HCT116 (cell line): ENCODE measurements around the gene FLYWCH1. TPM values are rescaled to one million over a fixed set of nuclear protein-coding genes. Genes with fewer than 3 reads are reported as not detected.

Experiments used
- ATAC-seq: fragments of 200-7000 bp; cut with Tn5 transposase; 2 replicates; pipeline ENCODE4 v1.9.1; 2020; ENCODE audit warnings: mild to moderate bottlenecking, moderate library complexity
- BruUV-seq: library from RNA; stranded (reverse); fragments of 400-500 nt; replicated peaks from 2 replicates; lab custom pipeline; 2021; lab: Mats Ljungman, UMichigan
- CTCF ChIA-PET: fragments of 300-600 bp; sonication (Branson Sonifier 250); formaldehyde crosslinking; loops from one replicate; lab custom pipeline; 2021; ENCODE audit warnings: antibody characterized with exemption; lab: Charles Lee
- POLR2A ChIA-PET: fragments of 300-600, 350-600 bp; sonication (Branson Sonifier 250); formaldehyde crosslinking; loops from one replicate; lab custom pipeline; 2021; ENCODE audit warnings: antibody characterized with exemption; lab: Charles Lee
- RAD21 ChIA-PET, 2 experiments: fragments of 300-600 bp; sonication (Branson Sonifier 250); formaldehyde crosslinking; loops; one replicate each; lab custom pipeline; 2023; ENCODE audit warnings: low total read pairs in 2 of 2; ENCODE audit not compliant: uncharacterized antibody in 2 of 2, unreplicated experiment in 2 of 2, low non-redundant PET in 1 of 2; lab: Charles Lee
- DNase-seq: peaks from one replicate; pipeline ENCODE4 v3.0.0-alpha.2; 2010; ENCODE audit warnings: low read depth, low spot score
- H2AFZ ChIP-seq: fragments of 200-600 bp; shearing (Covaris generic), sonication (generic); 2 replicates; pipeline ENCODE4 v1.6.1; 2017; ENCODE audit warnings: low read depth, mixed run types, mixed read lengths, antibody characterized with exemption, low read length; ENCODE audit not compliant: poor library complexity, severe bottlenecking
- H3K27ac ChIP-seq: 2 replicates; pipeline ENCODE4 v1.5.1; 2012; ENCODE audit warnings: low read depth, low read length
- H3K27me3 ChIP-seq: fragments of 200-600 bp; sonication (generic); 2 replicates; pipeline ENCODE4 v1.6.1; 2016; ENCODE audit warnings: mixed run types, low read length, mixed read lengths; ENCODE audit not compliant: insufficient read depth
- H3K36me3 ChIP-seq, 2 experiments: fragments of 200-500 bp in 1 of 2; fragments of 200-600 bp in 1 of 2; sonication (Bioruptor generic) in 1 of 2; sonication (generic) in 1 of 2; 2 replicates each; pipeline versions ENCODE4 v1.5.1 to v1.6.1; 2014 to 2016; ENCODE audit warnings: low read length in 2 of 2, inconsistent platforms in 1 of 2, mixed read lengths in 1 of 2, mixed run types in 1 of 2; ENCODE audit not compliant: insufficient read depth in 2 of 2, control insufficient read depth in 1 of 2
- H3K4me1 ChIP-seq, 2 experiments: fragments of 200-600 bp in 1 of 2; sonication (generic) in 1 of 2; 2 replicates each; pipeline versions ENCODE4 v1.5.1 to v1.6.1; 2012 to 2017; ENCODE audit warnings: low read length in 2 of 2, inconsistent platforms in 1 of 2, mild to moderate bottlenecking in 1 of 2, mixed read lengths in 1 of 2, mixed run types in 1 of 2, moderate library complexity in 1 of 2; ENCODE audit not compliant: insufficient read depth in 2 of 2, control insufficient read depth in 1 of 2
- H3K4me2 ChIP-seq: fragments of 200-600 bp; sonication (generic); 2 replicates; pipeline ENCODE4 v1.6.1; 2017; ENCODE audit warnings: mixed run types, low read length, mixed read lengths
- H3K4me3 ChIP-seq, 2 experiments: fragments of 200-600 bp in 1 of 2; sonication (generic) in 1 of 2; replicated peaks in 1 of 2; 2 replicates each; pipeline ENCODE4 v1.5.1; 2011 to 2016; ENCODE audit warnings: low read length in 2 of 2, control low read depth in 1 of 2, low read depth in 1 of 2, mild to moderate bottlenecking in 1 of 2, mixed read lengths in 1 of 2, mixed run types in 1 of 2
- H3K79me2 ChIP-seq: fragments of 200-600 bp; sonication (generic); 2 replicates; pipeline ENCODE4 v1.6.1; 2017; ENCODE audit warnings: mild to moderate bottlenecking, mixed run types, low read length, moderate library complexity, mixed read lengths; ENCODE audit not compliant: insufficient read depth
- H3K9ac ChIP-seq: fragments of 200-600 bp; sonication (generic); 2 replicates; pipeline ENCODE4 v1.6.1; 2016; ENCODE audit warnings: low read length, mixed read lengths
- H3K9me2 ChIP-seq: fragments of 200-600 bp; sonication (generic), shearing (Covaris generic); 2 replicates; pipeline ENCODE4 v1.6.1; 2017; ENCODE audit warnings: mixed run types, mild to moderate bottlenecking, moderate library complexity; ENCODE audit not compliant: insufficient read depth
- H3K9me3 ChIP-seq, 2 experiments: fragments of 200-500 bp in 1 of 2; fragments of 200-600 bp in 1 of 2; sonication (Bioruptor generic) in 1 of 2; sonication (generic) in 1 of 2; 2 replicates each; pipeline ENCODE4 v1.6.1; 2014 to 2017; ENCODE audit warnings: low read length in 2 of 2, mixed read lengths in 2 of 2, inconsistent platforms in 1 of 2, low read depth in 1 of 2, mild to moderate bottlenecking in 1 of 2, mixed run types in 1 of 2, moderate library complexity in 1 of 2; ENCODE audit not compliant: control insufficient read depth in 1 of 2, insufficient read depth in 1 of 2
- H4K20me1 ChIP-seq: fragments of 200-600 bp; sonication (generic), shearing (Covaris generic); 2 replicates; pipeline ENCODE4 v1.6.1; 2017; ENCODE audit warnings: mixed run types, mild to moderate bottlenecking, moderate library complexity; ENCODE audit not compliant: insufficient read depth
- CBX3 ChIP-seq: IDR thresholded peaks from 2 replicates; pipeline ENCODE4 v1.6.1; 2012; ENCODE audit warnings: low read depth
- EGR1 ChIP-seq: IDR thresholded peaks from 2 replicates; pipeline ENCODE4 v1.6.1; 2012; ENCODE audit warnings: low read depth
- EZH2 ChIP-seq: fragments of 200-600 bp; sonication (generic); IDR thresholded peaks from 2 replicates; pipeline ENCODE4 v1.6.1; 2017; ENCODE audit warnings: antibody characterized with exemption, mixed run types
- EZH2phosphoT487 ChIP-seq: fragments of 200-600 bp; IDR thresholded peaks from 2 replicates; pipeline ENCODE4 v1.6.1; 2018; ENCODE audit warnings: antibody characterized with exemption, borderline replicate concordance
- FOSL1 ChIP-seq: IDR thresholded peaks from 2 replicates; pipeline ENCODE4 v1.6.1; 2012; ENCODE audit warnings: low read depth
- RAD21 ChIP-seq: IDR thresholded peaks from 2 replicates; pipeline ENCODE4 v1.6.1; 2012; ENCODE audit warnings: low read depth, mild to moderate bottlenecking
- REST ChIP-seq: IDR thresholded peaks from 2 replicates; pipeline ENCODE4 v1.6.1; 2012; ENCODE audit warnings: low read depth
- SIN3A ChIP-seq: IDR thresholded peaks from 2 replicates; pipeline ENCODE4 v1.6.1; 2012; ENCODE audit warnings: low read depth
- SP1 ChIP-seq: IDR thresholded peaks from 2 replicates; pipeline ENCODE4 v1.6.1; 2012; ENCODE audit warnings: low read depth
- SRF ChIP-seq: IDR thresholded peaks from 2 replicates; pipeline ENCODE4 v1.6.1; 2012; ENCODE audit warnings: low read depth
- TCF7L2 ChIP-seq: IDR thresholded peaks from 2 replicates; pipeline ENCODE4 v1.7.0; 2011; ENCODE audit warnings: borderline replicate concordance, inconsistent platforms; ENCODE audit not compliant: insufficient read depth, insufficient read length; ENCODE audit errors: extremely low read depth
- YY1 ChIP-seq: IDR thresholded peaks from 2 replicates; pipeline ENCODE4 v1.6.1; 2011; ENCODE audit warnings: low read length, low read depth, moderate library complexity, mild to moderate bottlenecking; ENCODE audit not compliant: insufficient replicate concordance; ENCODE audit errors: extremely low read depth
- ZBTB33 ChIP-seq: IDR thresholded peaks from 2 replicates; pipeline ENCODE4 v1.6.1; 2011; ENCODE audit warnings: mild to moderate bottlenecking, low read length, moderate library complexity; ENCODE audit not compliant: insufficient replicate concordance; ENCODE audit errors: extremely low read depth
- ZFX ChIP-seq: fragments of 450-650 bp; IDR thresholded peaks from 2 replicates; pipeline ENCODE4 v1.6.1; 2017
- ZNF274 ChIP-seq: fragments of 200-500 bp; sonication (Bioruptor generic); IDR thresholded peaks from 2 replicates; pipeline ENCODE4 v1.6.1; 2014; ENCODE audit warnings: mild to moderate bottlenecking, low read depth, low read length, inconsistent platforms
- intact Hi-C: fragments of 100-400 bp; cut with micrococcal nuclease; formaldehyde crosslinking; loops from 2 replicates; pipeline ENCODE4 v1.10.0; 2022
- total RNA-seq: library from RNA; stranded (reverse); gene quantifications from one replicate; pipeline ENCODE4 v1.2.1, GENCODE V29; 2021; ENCODE audit not compliant: unreplicated experiment
- TF ChIP-seq, protein P1 (sequence below), 3 experiments: fragments of 200-600 bp in 1 of 3; sonication (generic) in 1 of 3; IDR thresholded peaks in 2 of 3; conservative IDR thresholded peaks in 1 of 3; 2 replicates each; pipeline ENCODE4 v1.5.1; 2012 to 2017; ENCODE audit warnings: low read depth in 2 of 3, low read length in 2 of 3, antibody characterized with exemption in 1 of 3, borderline replicate concordance in 1 of 3, control low read depth in 1 of 3, mild to moderate bottlenecking in 1 of 3, mixed read lengths in 1 of 3, mixed run types in 1 of 3, moderate library complexity in 1 of 3; ENCODE audit not compliant: insufficient read depth in 1 of 3
- TF ChIP-seq, protein P2 (sequence below): IDR thresholded peaks from 2 replicates; pipeline ENCODE4 v1.6.1; 2012
- TF ChIP-seq, protein P3 (sequence below): IDR thresholded peaks from 2 replicates; pipeline ENCODE4 v1.6.1; 2012

FLYWCH1 gene
- total RNA-seq, 1 experiment from 2014 or later: 66.6 TPM

GRCh38 chr16:2975161-2975795 lies 63.5 kb downstream of the FLYWCH1 start:
- Histone ChIP-seq H3K79me2 (peaks cover 77% of the 10 kb centered on the region), H4K20me1 (peaks cover 6% of the 10 kb centered on the region; the same call in 1 of the 2 replicates), H3K27ac (peak overlapping the region; percentile 8; the same call in 1 of the 2 replicates), H3K9me3 (no peaks in the 10 kb centered on the region), H3K4me1 (peaks cover 11 to 30% of the 10 kb centered on the region in 2 experiments; a peak in 3 of 4 replicates), H2AFZ (no peak overlapping the region), H3K36me3 (peaks cover 5 to 40% of the 10 kb centered on the region in 2 experiments; a peak in 3 of 4 replicates), H3K4me2 (no peak overlapping the region), H3K9me2 (no peaks in the 10 kb centered on the region), H3K9ac (no peak overlapping the region), H3K4me3 (no peak overlapping the region), H3K27me3 (no peaks in the 10 kb centered on the region)
- DNase-seq (no peak), ATAC-seq (no peak)
- RAD21 ChIA-PET: no interaction called here
- BruUV-seq: no TSS peak
- intact Hi-C loops: no loop called here
- TF ChIP-seq ZFX (no peak), SRF (no peak), SP1 (no peak), ZBTB33 (no peak), ZNF274 (no peak), EGR1 (no peak), TCF7L2 (no peak), RAD21 (no peak), FOSL1 (no peak), SIN3A (no peak), CBX3 (no peak), REST (no peak), EZH2 (no peak), YY1 (no peak), EZH2phosphoT487 (no peak)
- TF ChIP-seq, protein P1, sequence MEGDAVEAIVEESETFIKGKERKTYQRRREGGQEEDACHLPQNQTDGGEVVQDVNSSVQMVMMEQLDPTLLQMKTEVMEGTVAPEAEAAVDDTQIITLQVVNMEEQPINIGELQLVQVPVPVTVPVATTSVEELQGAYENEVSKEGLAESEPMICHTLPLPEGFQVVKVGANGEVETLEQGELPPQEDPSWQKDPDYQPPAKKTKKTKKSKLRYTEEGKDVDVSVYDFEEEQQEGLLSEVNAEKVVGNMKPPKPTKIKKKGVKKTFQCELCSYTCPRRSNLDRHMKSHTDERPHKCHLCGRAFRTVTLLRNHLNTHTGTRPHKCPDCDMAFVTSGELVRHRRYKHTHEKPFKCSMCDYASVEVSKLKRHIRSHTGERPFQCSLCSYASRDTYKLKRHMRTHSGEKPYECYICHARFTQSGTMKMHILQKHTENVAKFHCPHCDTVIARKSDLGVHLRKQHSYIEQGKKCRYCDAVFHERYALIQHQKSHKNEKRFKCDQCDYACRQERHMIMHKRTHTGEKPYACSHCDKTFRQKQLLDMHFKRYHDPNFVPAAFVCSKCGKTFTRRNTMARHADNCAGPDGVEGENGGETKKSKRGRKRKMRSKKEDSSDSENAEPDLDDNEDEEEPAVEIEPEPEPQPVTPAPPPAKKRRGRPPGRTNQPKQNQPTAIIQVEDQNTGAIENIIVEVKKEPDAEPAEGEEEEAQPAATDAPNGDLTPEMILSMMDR (IDR thresholded peaks at IDR 0.05 in 2 of 3, conservative IDR thresholded peaks at IDR 0.05 in 1 of 3; ENCODE audit: borderline replicate concordance in 1 of 3, insufficient read depth in 1 of 3, low read depth in 2 of 3, low read length in 2 of 3): no peak
- TF ChIP-seq, protein P2, sequence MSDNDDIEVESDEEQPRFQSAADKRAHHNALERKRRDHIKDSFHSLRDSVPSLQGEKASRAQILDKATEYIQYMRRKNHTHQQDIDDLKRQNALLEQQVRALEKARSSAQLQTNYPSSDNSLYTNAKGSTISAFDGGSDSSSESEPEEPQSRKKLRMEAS: no peak
- TF ChIP-seq, protein P3, sequence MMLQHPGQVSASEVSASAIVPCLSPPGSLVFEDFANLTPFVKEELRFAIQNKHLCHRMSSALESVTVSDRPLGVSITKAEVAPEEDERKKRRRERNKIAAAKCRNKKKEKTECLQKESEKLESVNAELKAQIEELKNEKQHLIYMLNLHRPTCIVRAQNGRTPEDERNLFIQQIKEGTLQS: no peak
- CTCF ChIA-PET: no interaction called here
- POLR2A ChIA-PET: no interaction called here
